ENCODE data around the gene NKD2. TPM values are rescaled to one million over a fixed set of nuclear protein-coding genes. Genes with fewer than 3 reads are reported as not detected.

Gene NKD2
- total RNA-seq, 1 donor from 2014 or later = 20.6 TPM

DNA sequence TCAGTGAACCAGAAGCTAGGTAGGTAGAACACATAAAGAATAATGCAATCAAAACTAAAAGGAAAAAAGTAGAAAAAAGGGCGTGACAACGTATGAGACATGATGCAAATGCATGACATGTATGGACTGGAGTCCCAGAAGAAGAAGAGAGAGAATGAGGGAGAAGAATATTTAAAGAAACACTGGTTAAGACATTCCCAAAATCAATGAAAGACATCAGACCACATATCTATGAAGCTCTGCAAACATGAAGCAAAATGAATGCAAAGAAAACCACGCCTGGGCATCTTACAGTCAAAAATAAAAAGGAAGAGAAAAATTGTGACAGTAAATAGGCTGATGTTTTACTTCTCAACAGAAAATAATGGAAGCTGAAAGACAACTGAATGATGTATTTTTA lies 23.8 kb upstream of the NKD2 start:
- H3K4me1 Mint-ChIP-seq = peaks cover 25% of the 10 kb centered on the region
- no peak overlapping the region for H3K4me3 Mint-ChIP-seq
- H3K9me3 Mint-ChIP-seq = peaks cover 21% of the 10 kb centered on the region
- DNase-seq (ENCODE audit: low read depth, low spot score) = no peak
- no peak overlapping the region for H3K27ac Mint-ChIP-seq (ENCODE audit: unreplicated experiment)
- H3K27me3 Mint-ChIP-seq (ENCODE audit: low read depth) = no peaks in the 10 kb centered on the region
- TF ChIP-seq, protein P1, sequence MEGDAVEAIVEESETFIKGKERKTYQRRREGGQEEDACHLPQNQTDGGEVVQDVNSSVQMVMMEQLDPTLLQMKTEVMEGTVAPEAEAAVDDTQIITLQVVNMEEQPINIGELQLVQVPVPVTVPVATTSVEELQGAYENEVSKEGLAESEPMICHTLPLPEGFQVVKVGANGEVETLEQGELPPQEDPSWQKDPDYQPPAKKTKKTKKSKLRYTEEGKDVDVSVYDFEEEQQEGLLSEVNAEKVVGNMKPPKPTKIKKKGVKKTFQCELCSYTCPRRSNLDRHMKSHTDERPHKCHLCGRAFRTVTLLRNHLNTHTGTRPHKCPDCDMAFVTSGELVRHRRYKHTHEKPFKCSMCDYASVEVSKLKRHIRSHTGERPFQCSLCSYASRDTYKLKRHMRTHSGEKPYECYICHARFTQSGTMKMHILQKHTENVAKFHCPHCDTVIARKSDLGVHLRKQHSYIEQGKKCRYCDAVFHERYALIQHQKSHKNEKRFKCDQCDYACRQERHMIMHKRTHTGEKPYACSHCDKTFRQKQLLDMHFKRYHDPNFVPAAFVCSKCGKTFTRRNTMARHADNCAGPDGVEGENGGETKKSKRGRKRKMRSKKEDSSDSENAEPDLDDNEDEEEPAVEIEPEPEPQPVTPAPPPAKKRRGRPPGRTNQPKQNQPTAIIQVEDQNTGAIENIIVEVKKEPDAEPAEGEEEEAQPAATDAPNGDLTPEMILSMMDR (conservative IDR thresholded peaks at IDR 0.05) = no peak
- H3K36me3 Mint-ChIP-seq (ENCODE audit: low read depth) = peaks cover 13% of the 10 kb centered on the region

DNA sequence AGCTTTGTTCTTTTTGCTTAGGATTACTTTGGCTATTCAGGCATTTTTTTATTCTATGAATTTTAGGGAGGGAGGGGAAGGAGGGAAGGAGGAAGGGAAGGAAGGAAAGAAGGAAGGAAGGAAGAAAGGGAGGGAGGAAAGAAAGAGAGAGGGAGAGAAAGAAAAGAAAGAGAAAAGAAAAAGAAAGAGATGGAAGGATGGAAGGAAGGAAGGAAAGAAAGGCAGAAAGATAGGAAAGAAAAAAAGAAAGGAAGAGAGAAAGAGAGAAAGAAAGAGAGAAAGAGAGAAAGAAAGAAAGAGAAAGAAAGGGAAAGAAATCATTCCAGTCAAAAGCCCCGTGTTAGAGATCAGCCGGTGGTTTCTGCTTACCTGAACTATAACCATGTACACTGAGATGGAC lies 20.8 kb upstream of the NKD2 start:
- peaks cover 27% of the 10 kb centered on the region for H3K4me1 Mint-ChIP-seq
- peaks cover 21% of the 10 kb centered on the region for H3K9me3 Mint-ChIP-seq
- peaks cover 13% of the 10 kb centered on the region for H3K36me3 Mint-ChIP-seq (ENCODE audit: low read depth)
- H3K27ac Mint-ChIP-seq (ENCODE audit: unreplicated experiment) = no peak overlapping the region
- no peak overlapping the region for H3K4me3 Mint-ChIP-seq
- H3K27me3 Mint-ChIP-seq (ENCODE audit: low read depth) = no peaks in the 10 kb centered on the region
- TF ChIP-seq, protein P1 (conservative IDR thresholded peaks at IDR 0.05) = no peak
- DNase-seq (ENCODE audit: low read depth, low spot score) = no peak

DNA sequence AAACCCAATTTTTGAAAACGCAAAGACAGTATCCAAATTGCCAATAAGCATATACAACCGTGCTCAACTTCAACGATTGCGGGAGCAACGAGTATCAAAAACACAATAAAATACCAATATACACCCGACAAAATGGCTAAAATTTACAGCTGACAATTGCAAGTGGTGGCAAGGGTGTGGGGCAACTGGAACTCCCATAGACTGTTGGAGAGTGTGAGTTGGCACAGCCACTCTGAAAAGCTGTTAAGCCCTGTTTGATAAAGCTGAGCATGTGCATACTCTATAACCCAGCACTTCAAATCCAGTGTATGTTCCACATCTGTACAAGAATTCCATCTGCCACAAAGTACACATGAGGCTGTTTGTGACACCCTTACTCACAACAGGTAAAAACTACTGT lies 20.3 kb upstream of the NKD2 start:
- Mint-ChIP-seq H3K27me3 (ENCODE audit: low read depth) (no peaks in the 10 kb centered on the region), H3K4me3 (no peak overlapping the region), H3K27ac (ENCODE audit: unreplicated experiment) (no peak overlapping the region), H3K9me3 (peaks cover 21% of the 10 kb centered on the region), H3K36me3 (ENCODE audit: low read depth) (peaks cover 13% of the 10 kb centered on the region), H3K4me1 (peaks cover 31% of the 10 kb centered on the region)
- no peak for DNase-seq (ENCODE audit: low read depth, low spot score)
- TF ChIP-seq, protein P1 (conservative IDR thresholded peaks at IDR 0.05) = no peak

DNA sequence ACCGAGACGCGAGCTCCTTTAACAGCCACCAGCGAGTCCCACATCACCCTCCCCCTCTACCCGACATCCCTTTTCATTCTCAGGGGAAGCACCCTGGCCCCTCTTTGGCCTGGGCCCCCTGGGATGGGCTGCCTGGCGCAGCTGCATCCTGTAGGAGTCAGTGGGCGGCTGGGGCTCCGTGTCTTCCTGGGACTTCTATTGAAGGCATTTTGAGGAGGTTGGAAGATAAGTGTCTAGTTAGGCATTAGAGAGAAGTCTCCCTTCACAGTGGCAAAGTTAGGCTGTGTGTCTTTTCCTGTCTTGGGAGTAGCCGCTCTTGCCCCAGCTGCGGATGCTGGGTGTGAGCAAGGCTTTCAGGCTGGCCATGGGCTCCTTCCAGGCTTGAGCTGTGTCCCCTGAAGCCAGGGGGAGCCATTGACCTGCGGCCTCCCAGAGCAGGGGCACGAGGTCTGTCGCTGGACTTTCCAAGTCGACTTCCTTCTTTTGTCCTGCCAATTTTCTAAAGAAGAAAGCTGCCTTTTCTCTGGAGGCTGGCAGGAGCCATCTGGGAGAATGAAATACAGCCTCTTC lies 18.6 kb upstream of the NKD2 start:
- Mint-ChIP-seq H3K27me3 (ENCODE audit: low read depth) (no peaks in the 10 kb centered on the region), H3K9me3 (peaks cover 14% of the 10 kb centered on the region), H3K27ac (ENCODE audit: unreplicated experiment) (peak overlapping the region; percentile 99), H3K36me3 (ENCODE audit: low read depth) (peaks cover 5% of the 10 kb centered on the region), H3K4me3 (peak overlapping the region; percentile 64), H3K4me1 (peaks cover 36% of the 10 kb centered on the region)
- peak; percentile 45 for DNase-seq (ENCODE audit: low read depth, low spot score)
- TF ChIP-seq, protein P1 (conservative IDR thresholded peaks at IDR 0.05) = no peak

DNA sequence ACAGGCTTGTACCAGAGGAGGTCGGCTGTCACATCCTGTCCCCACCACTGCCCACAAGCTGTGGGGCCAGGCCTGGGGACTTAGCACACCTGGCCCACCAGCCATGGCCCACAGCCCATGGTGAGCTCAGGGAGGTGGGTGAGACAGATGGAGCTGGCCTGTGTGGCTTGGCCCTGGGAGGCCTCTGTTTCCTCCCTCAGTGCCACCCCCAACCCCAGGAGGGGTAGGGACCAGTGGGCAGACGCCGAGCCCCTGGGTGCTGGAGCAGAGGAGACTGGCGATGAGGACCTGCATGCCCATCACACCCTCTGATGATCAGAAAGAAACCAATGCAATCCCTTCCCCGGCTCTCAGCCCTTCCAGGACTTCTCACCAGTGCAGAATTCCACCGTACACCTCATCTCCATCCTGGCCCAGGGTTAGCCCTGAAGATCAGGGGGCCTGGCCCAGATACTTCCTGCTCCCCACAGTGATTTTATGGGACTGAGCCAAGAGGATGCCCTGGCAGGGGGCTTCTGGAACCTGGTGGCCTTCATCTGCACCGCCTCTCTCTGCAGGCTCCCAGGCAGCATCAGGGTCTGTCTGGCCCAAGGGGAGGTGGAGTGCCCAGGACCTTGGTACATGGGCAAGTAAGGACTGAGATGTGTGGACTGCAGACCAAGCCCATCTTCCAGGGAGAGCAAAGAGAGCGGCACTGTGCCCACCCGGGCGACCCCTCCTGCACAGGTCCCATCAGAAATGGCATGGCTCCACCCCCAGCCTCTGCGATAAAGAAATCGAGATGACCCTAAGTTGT lies 16.9 kb upstream of the NKD2 start:
- H3K4me1 Mint-ChIP-seq = peaks cover 41% of the 10 kb centered on the region
- peaks cover 5% of the 10 kb centered on the region for H3K36me3 Mint-ChIP-seq (ENCODE audit: low read depth)
- no peaks in the 10 kb centered on the region for H3K27me3 Mint-ChIP-seq (ENCODE audit: low read depth)
- DNase-seq (ENCODE audit: low read depth, low spot score) = no peak
- H3K27ac Mint-ChIP-seq (ENCODE audit: unreplicated experiment) = no peak overlapping the region
- TF ChIP-seq, protein P1 (conservative IDR thresholded peaks at IDR 0.05) = no peak
- peak overlapping the region; percentile 27 for H3K4me3 Mint-ChIP-seq
- peaks cover 7% of the 10 kb centered on the region for H3K9me3 Mint-ChIP-seq
